Measurements from ENCODE around the gene NFATC4.
"Not testable (repeated sequence)": the region's sequence is repeated elsewhere in the genome, so short reads cannot be mapped to it uniquely, and the experiment has no call there.

NFATC4 gene

DNA sequence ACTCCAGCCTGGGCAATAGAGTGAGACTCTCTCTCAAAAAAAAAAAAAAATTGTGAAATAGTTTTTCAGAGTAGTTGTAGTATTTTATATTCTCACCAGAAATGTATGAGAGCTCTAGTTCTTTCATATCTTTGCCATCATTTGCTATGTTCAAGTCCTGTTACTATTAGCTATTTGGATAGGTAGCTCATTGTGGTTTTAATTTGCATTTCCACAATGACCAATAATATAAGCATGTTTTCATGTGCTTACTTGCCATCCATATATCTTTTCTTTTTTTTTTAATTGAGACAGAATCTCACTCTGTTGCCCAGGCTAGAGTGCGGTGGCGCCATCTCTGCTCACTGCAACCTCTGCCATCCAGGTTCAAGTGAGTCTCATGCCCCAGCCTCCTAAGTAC, 19.8 kb upstream of the NFATC4 start:
- DNase-seq (ENCODE audit: low read depth) = peak; percentile 27
- TF ChIP-seq, protein P1, sequence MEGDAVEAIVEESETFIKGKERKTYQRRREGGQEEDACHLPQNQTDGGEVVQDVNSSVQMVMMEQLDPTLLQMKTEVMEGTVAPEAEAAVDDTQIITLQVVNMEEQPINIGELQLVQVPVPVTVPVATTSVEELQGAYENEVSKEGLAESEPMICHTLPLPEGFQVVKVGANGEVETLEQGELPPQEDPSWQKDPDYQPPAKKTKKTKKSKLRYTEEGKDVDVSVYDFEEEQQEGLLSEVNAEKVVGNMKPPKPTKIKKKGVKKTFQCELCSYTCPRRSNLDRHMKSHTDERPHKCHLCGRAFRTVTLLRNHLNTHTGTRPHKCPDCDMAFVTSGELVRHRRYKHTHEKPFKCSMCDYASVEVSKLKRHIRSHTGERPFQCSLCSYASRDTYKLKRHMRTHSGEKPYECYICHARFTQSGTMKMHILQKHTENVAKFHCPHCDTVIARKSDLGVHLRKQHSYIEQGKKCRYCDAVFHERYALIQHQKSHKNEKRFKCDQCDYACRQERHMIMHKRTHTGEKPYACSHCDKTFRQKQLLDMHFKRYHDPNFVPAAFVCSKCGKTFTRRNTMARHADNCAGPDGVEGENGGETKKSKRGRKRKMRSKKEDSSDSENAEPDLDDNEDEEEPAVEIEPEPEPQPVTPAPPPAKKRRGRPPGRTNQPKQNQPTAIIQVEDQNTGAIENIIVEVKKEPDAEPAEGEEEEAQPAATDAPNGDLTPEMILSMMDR (IDR thresholded peaks at IDR 0.05; ENCODE audit: insufficient read depth, low read depth, low read length, missing control alignments) = no peak
- H3K4me3 ChIP-seq (ENCODE audit: low read length) = no peak overlapping the region

DNA sequence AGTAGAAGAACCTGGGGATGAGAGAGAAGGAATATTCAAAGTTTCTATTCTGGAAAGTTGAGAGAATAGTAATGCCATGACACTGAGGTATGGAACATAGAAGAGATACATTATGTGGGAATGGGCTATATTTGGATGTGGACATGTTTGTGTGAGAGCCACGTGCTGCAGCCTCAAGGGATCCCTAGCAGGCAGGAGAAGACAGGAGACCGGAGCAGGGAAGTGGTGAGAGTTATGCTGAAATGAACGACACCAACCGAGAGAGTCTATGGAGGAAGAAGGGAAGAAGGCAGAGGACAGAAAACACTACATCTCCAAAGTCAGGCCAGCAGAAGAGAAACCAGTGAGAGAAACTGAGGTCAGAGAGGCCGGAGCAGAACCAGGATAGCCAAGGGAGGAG, 18.2 kb upstream of the NFATC4 start:
- DNase-seq (ENCODE audit: low read depth) = no peak
- TF ChIP-seq, protein P1 (IDR thresholded peaks at IDR 0.05; ENCODE audit: insufficient read depth, low read depth, low read length, missing control alignments) = no peak
- H3K4me3 ChIP-seq (ENCODE audit: low read length) = no peak overlapping the region

DNA sequence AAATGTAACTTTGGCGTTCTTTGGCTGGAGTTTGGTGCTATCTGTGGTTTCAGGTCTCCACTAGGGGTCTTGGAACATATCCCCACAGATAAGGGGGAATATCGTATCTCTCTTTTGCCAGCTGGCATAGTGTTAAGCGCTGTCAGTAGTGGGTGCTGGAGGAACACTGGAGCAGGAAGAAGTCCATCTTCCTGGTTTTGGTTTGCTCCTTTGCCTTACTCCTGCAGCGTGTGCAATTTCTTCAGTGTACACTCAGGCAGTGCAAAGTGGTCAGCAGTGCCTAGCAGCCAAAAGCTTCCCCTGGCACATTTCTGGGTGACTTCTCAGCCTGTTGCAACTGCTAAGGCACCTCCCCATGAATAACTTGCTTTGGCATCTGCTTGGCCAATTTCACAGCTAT, 16.5 kb upstream of the NFATC4 start:
- H3K4me3 ChIP-seq (ENCODE audit: low read length) = no peak overlapping the region
- TF ChIP-seq, protein P1 (IDR thresholded peaks at IDR 0.05; ENCODE audit: insufficient read depth, low read depth, low read length, missing control alignments) = peak; percentile 6
- peak; percentile 76 for DNase-seq (ENCODE audit: low read depth)

DNA sequence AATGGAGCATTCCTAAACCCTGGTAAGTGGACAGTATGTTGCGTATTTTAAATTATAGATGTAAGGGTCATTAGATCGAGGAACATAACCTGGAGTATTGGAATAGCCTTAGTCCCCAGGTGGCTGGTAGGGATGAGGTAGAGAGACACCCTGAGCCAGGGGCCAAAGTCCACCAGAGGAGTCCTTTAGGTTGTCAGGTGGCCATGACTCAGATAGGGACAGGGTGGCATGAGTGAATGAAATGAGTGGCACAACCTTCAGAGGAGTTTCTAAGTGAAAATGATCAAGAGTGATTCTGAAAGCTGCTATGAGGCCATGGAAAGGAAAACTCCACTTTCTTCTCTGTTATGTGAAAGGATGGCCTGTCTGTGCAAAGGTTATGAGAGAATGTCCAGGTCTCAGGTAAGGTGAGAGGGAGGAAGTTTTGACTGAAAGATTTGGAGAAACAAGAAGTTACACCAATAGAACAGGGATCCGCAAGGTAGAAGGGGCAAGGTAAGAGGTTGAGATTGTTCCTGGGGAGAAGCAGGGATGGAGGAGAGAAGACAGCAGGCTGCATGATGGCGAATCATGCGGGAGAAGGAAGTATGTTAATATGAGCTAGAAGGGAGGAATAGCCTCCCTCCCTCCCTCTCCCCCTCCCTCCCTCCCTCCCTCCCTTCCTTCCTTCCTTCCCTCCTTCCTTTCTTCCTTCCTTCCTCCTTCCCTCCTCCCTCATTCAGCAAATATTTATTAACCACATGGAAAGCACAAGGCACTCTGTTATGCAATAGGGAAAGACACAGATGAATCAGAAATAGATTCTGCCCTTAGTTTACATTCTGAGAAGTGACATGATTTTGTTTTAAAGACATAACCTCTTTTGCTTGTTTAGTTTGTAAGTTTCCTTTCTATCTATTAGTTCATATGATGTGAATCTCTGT, 14.2 kb upstream of the NFATC4 start:
- peak; percentile 70 for DNase-seq (ENCODE audit: low read depth)
- no peak overlapping the region for H3K4me3 ChIP-seq (ENCODE audit: low read length)
- TF ChIP-seq, protein P1 (IDR thresholded peaks at IDR 0.05; ENCODE audit: insufficient read depth, low read depth, low read length, missing control alignments) = no peak

DNA sequence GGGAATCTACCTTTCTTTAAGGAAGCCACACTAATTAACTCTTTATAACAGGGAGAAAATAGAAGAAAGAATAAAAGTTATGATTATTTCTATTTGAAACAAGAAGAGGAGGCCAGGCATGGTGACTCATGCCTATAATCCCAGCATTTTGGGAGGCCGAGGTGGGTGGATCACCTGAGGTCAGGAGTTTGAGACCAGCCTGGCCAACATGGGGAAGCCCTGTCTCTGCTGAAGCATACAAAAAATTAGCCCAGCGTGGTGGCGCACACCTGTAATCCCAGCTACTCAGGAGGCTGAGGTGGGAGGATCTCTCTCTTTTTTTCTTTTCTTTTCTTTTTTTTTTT, 13.5 kb upstream of the NFATC4 start:
- not testable (repeated sequence) for H3K4me3 ChIP-seq (ENCODE audit: low read length); DNase-seq (ENCODE audit: low read depth)

DNA sequence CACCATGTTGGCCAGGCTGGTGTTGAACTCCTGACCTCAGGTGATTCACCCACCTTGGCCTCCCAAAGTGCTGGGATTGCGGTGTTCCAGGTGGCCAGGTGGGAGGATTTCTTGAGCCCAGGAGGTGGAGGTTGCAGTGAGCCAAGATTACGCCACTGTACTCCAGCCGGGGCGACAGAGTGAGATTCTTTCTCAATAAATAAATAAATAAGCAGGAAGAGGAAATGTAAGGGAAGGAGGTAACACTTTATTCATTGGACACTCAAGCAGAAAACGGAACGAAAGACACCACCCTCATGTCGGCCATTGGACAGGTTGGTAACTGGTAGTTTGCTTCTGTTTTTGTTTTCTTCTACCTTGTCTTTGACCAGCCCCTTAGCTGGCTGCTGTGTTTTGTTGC, 13.0 kb upstream of the NFATC4 start:
- H3K4me3 ChIP-seq (ENCODE audit: low read length) = no peak overlapping the region
- DNase-seq (ENCODE audit: low read depth) = no peak
- TF ChIP-seq, protein P1 (IDR thresholded peaks at IDR 0.05; ENCODE audit: insufficient read depth, low read depth, low read length, missing control alignments) = no peak

DNA sequence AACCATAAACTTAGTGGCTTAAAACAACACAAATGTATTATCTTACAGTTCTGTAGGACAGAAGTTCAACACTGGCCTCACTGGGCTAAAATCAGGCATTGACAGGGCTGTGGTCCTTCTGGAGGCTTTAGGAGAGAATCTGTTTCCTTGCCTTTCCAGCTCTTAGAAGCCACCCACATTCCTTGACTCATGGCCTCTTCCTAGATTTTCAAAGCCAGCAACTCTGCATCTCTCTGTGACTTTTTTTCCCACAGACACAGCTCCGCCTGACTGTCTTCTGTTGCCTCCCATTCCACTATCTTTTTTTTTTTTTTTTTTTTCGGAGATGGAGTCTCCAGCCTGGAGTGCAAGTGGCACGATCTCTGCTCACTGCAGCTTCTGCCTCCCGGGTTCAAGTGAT, 11.8 kb upstream of the NFATC4 start:
- TF ChIP-seq, protein P1 (IDR thresholded peaks at IDR 0.05; ENCODE audit: insufficient read depth, low read depth, low read length, missing control alignments) = no peak
- no peak for DNase-seq (ENCODE audit: low read depth)
- H3K4me3 ChIP-seq (ENCODE audit: low read length) = no peak overlapping the region
